ENCODE results near the gene CEBPE. TPM values are rescaled to one million over a fixed set of nuclear protein-coding genes. Genes with fewer than 3 reads are reported as not detected.

Gene CEBPE
- total RNA-seq, 2 experiments from 2014 or later = 0.67 to 0.98 TPM

DNA sequence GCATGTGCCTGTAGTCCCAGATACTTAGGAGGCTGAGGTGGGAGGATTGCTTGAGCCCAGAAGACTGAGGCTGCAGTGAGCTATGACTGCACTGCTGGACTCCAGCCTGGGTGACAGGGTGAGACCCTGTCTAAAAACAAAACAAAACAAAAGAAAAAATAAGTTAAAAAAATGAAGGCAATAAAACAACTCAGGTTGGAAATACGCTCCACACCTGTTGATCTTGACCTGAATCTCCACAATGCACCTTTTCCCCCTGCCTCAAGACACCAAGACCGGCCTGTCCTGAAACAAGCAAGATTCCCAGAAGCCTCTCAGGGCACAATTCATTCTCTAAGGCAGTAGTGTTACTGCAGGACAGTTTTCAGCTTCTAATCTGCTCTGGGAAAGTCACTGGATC lies 20.8 kb upstream of the CEBPE start:
- no peak overlapping the region for H3K4me3 Mint-ChIP-seq
- no peaks in the 10 kb centered on the region for H3K4me1 Mint-ChIP-seq
- no peak for DNase-seq
- no peaks in the 10 kb centered on the region for H3K36me3 Mint-ChIP-seq (ENCODE audit: low read depth)
- peaks cover 8% of the 10 kb centered on the region for H3K27me3 Mint-ChIP-seq
- no peaks in the 10 kb centered on the region for H3K9me3 Mint-ChIP-seq
- no peak overlapping the region for H3K27ac Mint-ChIP-seq
- ChIA-PET POLR2A (no interaction called here), CTCF (interaction anchor here (0.6 to 3.0 kb wide), 2 partner anchors 19 to 119 kb away, joined by 3 to 11 read pairs; no protein-coding TSS in a partner anchor)

DNA sequence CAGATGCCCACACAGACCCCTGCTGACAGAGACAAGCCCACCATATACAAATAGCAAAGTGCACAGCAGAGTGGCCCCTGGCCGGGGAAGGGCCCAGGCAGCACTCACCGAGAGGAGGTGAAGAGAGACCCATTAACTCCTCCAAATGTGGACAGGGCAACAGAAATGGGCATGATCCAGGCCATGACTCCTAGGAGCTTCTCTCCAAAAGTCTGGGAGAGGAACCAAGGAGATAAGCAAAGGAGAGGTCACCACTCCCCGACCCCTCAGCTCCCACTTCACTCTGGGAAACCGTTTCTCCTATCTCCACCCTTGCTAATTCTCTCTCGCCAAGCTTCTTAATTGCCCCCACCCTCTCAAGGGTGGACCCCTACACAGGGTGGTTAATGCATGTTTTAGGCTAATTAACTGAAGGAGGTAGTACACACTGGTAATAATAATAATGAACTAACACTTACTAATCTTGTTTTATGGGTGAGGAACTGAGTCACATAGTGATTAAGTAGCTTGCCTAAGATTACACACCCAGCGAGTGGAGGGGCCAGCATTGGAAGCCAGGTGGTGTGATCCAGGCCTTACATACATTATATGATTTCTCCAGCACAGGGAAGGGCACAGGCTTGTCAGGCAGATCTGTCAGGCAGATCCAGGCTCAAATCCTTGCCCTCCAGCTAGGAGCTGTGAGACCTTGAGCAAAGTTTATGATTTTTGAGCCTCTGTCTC lies 18.9 kb upstream of the CEBPE start:
- ChIA-PET POLR2A (no interaction called here), CTCF (interaction anchor here (3.0 kb wide), 1 partner anchor 17 kb away, joined by 11 read pairs; no protein-coding TSS in a partner anchor)
- Mint-ChIP-seq H3K9me3 (no peaks in the 10 kb centered on the region), H3K36me3 (ENCODE audit: low read depth) (no peaks in the 10 kb centered on the region), H3K27ac (peak overlapping the region; percentile 69), H3K4me1 (no peaks in the 10 kb centered on the region), H3K27me3 (peaks cover 2% of the 10 kb centered on the region), H3K4me3 (no peak overlapping the region)
- DNase-seq = no peak

DNA sequence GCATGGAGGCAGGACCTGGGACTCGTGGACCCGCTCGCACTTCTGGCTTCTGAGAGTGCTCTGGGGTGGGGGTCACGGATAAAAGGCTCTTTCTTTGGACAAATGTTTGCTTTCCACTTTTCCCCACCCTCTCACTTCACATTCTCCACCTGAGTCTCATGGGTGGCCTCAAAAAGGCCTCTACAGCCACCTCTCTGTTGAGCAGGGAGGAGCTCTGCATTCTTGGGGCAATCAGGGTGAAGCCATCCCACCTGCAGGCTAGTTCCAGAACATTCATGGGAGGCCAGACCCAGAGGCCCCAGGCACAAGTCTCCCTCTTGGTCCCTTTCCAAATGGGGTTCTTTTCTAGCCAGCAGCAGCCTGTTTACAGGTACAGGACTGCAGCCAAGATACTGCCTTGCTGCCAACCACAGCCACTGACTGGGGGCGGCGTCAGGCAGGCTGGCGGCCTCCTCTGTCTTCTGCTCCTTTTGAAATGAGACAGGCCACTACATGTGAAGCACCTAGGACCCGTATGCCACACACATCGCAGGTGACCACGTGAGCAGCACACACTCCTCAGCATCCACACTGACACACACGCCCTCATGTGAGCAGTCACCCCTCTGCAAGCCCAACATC lies 18.2 kb upstream of the CEBPE start:
- CTCF ChIA-PET = interaction anchor here (3.0 kb wide), 1 partner anchor 16 kb away, joined by 11 read pairs; no protein-coding TSS in a partner anchor
- H3K4me1 Mint-ChIP-seq = no peaks in the 10 kb centered on the region

DNA sequence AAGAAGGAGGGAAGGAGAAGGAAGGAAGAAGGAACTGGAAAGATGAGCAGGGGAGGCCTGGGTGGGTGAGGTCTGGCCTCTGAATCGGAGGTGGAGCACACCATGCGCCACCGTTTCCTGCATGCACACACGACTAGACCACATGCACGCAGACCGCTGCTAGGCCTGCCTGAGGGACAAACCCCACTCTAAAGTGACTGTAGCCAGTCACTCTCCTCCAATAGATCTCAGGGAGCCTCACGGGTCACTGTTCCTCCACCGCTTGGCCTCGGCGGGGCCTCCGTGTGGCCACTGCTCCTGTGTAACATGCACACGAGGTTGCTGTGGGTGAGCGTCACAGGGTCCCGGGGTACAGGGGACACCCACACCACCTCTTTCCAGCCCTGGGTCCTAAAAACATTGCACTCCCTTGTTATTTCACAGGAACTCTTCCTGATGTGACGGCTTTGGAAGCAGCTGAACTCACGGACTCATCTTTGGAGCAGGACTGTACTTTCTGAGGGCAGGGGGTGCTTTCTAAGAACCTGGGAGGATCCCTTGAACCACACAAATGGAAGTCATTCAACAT lies 17.6 kb upstream of the CEBPE start:
- DNase-seq = no peak
- Mint-ChIP-seq H3K4me1 (no peaks in the 10 kb centered on the region), H3K4me3 (no peak overlapping the region), H3K27ac (no peak overlapping the region), H3K9me3 (no peaks in the 10 kb centered on the region), H3K27me3 (peaks cover under 1% of the 10 kb centered on the region), H3K36me3 (ENCODE audit: low read depth) (no peaks in the 10 kb centered on the region)
- POLR2A ChIA-PET = no interaction called here
- CTCF ChIA-PET = interaction anchor here (1.2 to 3.0 kb wide), 2 partner anchors 15 to 16 kb away, joined by 4 to 11 read pairs; no protein-coding TSS in a partner anchor

More for the DNA sequence above, 18.2 kb upstream of the CEBPE start:
- DNase-seq = no peak
- no peaks in the 10 kb centered on the region for H3K9me3 Mint-ChIP-seq
- no peaks in the 10 kb centered on the region for H3K36me3 Mint-ChIP-seq (ENCODE audit: low read depth)
- peak overlapping the region; percentile 69 for H3K27ac Mint-ChIP-seq
- POLR2A ChIA-PET = no interaction called here
- peaks cover 2% of the 10 kb centered on the region for H3K27me3 Mint-ChIP-seq
- no peak overlapping the region for H3K4me3 Mint-ChIP-seq

DNA sequence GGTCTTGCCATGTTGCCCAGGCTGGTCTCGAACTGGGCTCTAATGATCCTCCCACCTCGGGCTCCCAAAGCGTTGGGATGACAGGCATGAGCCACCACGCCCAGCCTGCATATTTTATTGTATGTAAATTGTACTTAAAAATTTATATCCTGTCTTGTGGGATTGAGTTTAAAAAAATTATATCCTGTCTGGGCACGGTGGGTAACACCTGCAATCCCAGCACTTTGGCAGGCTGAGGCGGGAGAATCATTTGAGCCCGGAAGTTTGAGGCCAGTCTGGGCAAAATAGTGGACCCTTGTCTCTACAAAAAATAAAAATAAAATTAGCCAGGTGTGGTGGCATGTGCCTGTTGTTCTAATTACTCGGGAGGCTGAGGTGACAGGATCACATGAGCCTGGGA lies 13.9 kb upstream of the CEBPE start:
- DNase-seq = no peak
- Mint-ChIP-seq H3K36me3 (ENCODE audit: low read depth) (no peaks in the 10 kb centered on the region), H3K9me3 (no peaks in the 10 kb centered on the region), H3K4me1 (peaks cover 7% of the 10 kb centered on the region), H3K4me3 (no peak overlapping the region), H3K27ac (no peak overlapping the region), H3K27me3 (peaks cover 13% of the 10 kb centered on the region)
- ChIA-PET POLR2A (no interaction called here), CTCF (no interaction called here)

DNA sequence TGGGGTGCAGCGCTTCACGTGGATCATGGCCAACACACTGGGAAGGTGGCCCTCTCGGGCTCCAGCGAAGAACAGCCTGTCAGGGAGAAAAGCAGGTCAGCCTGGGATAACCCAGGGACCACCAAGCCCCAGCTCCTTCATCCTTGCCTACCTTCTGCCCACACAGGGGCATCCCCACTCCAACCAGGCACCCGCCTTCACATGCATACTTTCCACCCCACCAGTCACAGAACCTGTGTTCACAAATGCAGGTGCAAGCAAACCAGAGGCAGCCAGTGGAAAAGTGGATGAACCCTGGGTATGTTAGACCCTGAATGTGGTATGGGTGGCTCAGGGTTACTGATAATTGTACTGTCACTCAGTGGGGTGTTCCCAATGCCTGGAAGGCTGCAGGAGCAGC lies 12.4 kb upstream of the CEBPE start:
- Mint-ChIP-seq H3K9me3 (no peaks in the 10 kb centered on the region), H3K4me1 (peaks cover 10% of the 10 kb centered on the region), H3K4me3 (no peak overlapping the region), H3K36me3 (ENCODE audit: low read depth) (no peaks in the 10 kb centered on the region), H3K27ac (no peak overlapping the region), H3K27me3 (peaks cover 13% of the 10 kb centered on the region)
- POLR2A ChIA-PET = no interaction called here
- DNase-seq = no peak
- CTCF ChIA-PET = interaction anchor here (1.9 kb wide), 1 partner anchor 11 kb away, joined by 6 read pairs; no protein-coding TSS in a partner anchor

DNA sequence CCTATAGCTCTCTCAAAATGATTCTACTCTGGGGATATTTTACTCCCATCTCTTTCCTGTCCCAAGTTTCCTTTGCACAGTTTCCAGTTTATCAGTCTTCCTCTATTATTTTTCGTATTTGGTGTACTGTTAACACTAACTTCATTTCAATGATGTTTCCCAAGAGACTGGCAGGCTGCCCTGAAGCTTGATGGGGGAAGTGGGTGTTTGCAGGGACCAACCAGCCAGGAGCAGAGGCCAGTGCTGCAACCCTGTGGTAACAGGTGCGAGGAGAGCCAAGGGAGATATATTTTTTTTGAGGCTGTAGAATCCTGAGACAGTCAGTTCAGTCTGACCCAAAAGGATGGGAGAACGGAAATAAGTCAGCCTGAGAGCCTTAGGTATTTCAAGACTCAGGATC lies 11.8 kb upstream of the CEBPE start:
- peaks cover 13% of the 10 kb centered on the region for H3K27me3 Mint-ChIP-seq

DNA sequence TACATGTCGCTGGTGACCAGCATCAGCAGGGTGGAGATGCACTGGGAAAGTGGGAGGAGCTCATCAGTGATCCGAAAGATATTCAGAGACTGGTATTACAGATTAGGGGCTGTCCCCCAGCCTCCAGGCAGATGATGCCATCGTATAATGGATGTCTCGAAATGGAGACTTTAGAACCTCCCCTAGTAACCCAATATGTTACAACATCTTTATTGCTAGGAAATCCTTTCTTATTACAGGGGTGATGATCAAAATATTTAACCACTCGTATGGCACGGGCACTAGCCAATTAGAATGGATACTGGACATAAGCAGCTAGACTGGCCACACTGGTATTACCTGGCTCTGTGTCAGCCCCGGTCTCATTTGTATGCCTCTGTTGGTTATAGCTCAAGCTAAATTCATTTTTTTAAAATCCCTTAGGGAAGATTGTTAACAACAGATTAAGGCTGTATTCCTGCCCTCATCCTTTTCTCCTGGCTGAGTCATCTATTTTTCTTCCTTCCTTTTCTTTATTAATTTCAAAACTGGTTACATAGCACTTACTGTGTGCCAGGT lies 10.8 kb upstream of the CEBPE start:
- POLR2A ChIA-PET = interaction anchor here (0.7 kb wide), 1 partner anchor 1991 kb away, joined by 3 read pairs; no protein-coding TSS in a partner anchor
- DNase-seq = no peak
- CTCF ChIA-PET = interaction anchor here (0.8 to 1.9 kb wide), 4 partner anchors 9 to 143 kb away, joined by 3 to 6 read pairs (median 5); no protein-coding TSS in a partner anchor
- Mint-ChIP-seq H3K27ac (no peak overlapping the region), H3K9me3 (no peaks in the 10 kb centered on the region), H3K36me3 (ENCODE audit: low read depth) (no peaks in the 10 kb centered on the region), H3K4me3 (no peak overlapping the region), H3K4me1 (peaks cover 10% of the 10 kb centered on the region), H3K27me3 (peaks cover 13% of the 10 kb centered on the region)

More for the DNA sequence above, 11.8 kb upstream of the CEBPE start:
- H3K9me3 Mint-ChIP-seq = no peaks in the 10 kb centered on the region
- no peak for DNase-seq
- no peaks in the 10 kb centered on the region for H3K36me3 Mint-ChIP-seq (ENCODE audit: low read depth)
- POLR2A ChIA-PET = no interaction called here
- CTCF ChIA-PET = interaction anchor here (1.9 kb wide), 1 partner anchor 10 kb away, joined by 6 read pairs; no protein-coding TSS in a partner anchor
- H3K4me3 Mint-ChIP-seq = no peak overlapping the region
- H3K27ac Mint-ChIP-seq = no peak overlapping the region
- peaks cover 10% of the 10 kb centered on the region for H3K4me1 Mint-ChIP-seq

DNA sequence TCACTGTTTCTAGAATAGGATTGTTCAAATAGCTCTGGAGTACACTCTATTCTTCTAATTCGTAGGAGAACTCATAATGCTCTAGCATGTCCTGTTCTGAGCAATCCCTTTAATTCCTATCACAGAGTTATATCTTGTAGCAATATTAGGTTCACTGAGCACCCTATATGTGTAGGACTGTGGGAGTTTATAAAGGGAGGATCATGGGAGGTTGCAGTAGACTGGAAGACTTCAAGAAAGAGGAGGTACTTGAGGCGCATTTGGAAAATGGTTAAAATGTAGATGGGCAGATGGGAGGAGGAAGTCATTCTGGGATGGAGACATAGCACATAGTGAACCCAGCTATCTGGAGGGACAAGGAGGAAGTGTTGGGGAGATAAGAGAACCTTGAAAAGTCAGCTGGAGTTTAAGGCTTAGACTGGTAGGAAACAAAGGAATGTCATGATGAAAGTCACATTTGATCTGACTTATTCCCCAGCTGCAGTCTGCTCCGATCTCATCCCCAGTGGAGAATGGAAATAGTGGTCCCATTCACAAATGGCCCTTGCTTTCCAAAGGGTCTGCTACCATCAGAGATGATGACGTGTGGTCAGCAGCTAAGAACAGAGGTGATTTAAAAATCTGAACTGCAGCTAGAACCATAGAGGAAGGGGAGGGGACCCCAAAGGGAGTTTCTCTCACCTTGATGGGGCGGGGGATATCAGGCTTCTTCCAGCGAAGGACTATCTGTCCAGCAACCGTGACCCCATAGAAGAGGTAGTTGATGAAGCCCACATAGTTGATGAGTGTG lies 10.1 kb upstream of the CEBPE start:
- no peak for DNase-seq
- Mint-ChIP-seq H3K4me1 (peaks cover 10% of the 10 kb centered on the region), H3K36me3 (ENCODE audit: low read depth) (no peaks in the 10 kb centered on the region), H3K27me3 (peaks cover 13% of the 10 kb centered on the region), H3K27ac (no peak overlapping the region), H3K9me3 (no peaks in the 10 kb centered on the region), H3K4me3 (no peak overlapping the region)
- ChIA-PET POLR2A (interaction anchor here (0.7 kb wide), 1 partner anchor 1991 kb away, joined by 3 read pairs; no protein-coding TSS in a partner anchor), CTCF (interaction anchor here (0.8 to 1.6 kb wide), 3 partner anchors 9 to 143 kb away, joined by 3 to 6 read pairs (median 4); no protein-coding TSS in a partner anchor)

DNA sequence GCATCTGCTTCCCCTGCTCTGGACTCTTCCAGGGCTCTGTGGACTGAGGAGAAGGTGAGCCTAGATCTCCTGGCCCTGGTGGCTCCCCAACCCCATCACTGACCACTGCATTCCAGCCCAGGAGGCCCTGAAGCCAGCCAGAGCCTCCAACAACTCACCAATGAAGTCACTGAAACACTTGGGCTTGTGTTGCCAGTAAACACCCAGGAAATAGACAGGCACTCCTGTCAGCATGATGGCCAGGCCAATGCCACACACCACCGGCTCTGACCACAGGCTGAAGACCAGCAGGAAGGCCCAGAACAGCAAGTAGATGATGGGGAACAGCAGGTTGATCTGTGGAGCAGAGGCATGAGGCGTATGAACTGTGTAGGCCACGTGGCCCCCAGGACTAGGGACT lies 8.8 kb upstream of the CEBPE start:
- Mint-ChIP-seq H3K9me3 (no peaks in the 10 kb centered on the region), H3K36me3 (ENCODE audit: low read depth) (no peaks in the 10 kb centered on the region), H3K27me3 (peaks cover 13% of the 10 kb centered on the region), H3K27ac (peak overlapping the region; percentile 27), H3K4me3 (no peak overlapping the region), H3K4me1 (peaks cover 10% of the 10 kb centered on the region)
- POLR2A ChIA-PET = interaction anchor here (0.5 kb wide), 1 partner anchor 1942 kb away, joined by 7 read pairs; no protein-coding TSS in a partner anchor
- CTCF ChIA-PET = no interaction called here
- no peak for DNase-seq

DNA sequence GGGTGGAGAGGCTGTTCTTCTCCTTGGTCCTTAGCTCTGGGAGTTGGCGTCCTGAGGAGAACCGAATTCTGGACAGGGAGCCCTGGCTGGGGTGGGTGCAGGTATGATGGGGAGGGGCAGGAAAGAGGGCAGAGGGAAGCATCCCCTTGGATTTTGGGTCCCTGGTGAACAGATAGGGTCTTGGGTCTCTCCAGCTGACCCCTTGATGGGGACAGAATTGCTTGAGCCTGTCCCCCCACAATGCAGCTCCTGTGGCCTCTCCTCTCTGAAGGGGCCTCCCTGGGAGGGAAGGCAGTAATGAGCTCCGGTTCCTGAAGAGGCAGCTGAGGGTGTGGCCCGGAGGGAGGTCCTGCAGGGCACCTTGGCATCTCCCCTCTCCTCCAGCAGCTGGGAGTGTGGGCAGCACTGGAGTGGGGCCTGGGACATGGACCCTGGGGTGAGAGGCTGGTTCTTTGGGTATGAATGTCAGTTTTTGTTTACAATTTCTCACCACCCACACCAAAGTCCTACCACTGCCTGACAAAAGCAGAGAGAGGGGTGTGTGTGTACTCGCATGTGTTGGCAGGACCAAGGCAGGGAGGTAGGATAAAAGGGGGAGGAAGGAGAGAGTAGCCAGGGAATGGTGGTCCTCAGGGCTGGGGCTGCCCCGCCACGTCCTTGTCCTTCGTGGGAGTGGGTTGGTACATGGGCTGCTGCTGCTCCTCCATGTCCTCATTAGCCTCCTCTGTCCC lies 7.7 kb upstream of the CEBPE start:
- CTCF ChIA-PET = interaction anchor here (0.7 kb wide), 1 partner anchor 27 kb away, joined by 3 read pairs; no protein-coding TSS in a partner anchor
- Mint-ChIP-seq H3K36me3 (ENCODE audit: low read depth) (no peaks in the 10 kb centered on the region), H3K27ac (no peak overlapping the region), H3K4me1 (peaks cover 14% of the 10 kb centered on the region), H3K27me3 (peaks cover 13% of the 10 kb centered on the region), H3K4me3 (no peak overlapping the region), H3K9me3 (no peaks in the 10 kb centered on the region)
- POLR2A ChIA-PET = no interaction called here
- DNase-seq = no peak
